HG02870 (cell line): Measurements from ENCODE around the gene CALCA.
A peak's percentile ranks its signal among the peaks of the same experiment; 100 is the strongest.
"Not testable (repeated sequence)": the region's sequence is repeated elsewhere in the genome, so short reads cannot be mapped to it uniquely, and the experiment has no call there.

Experiments used
- ATAC-seq: cut with Tn5 transposase; IDR thresholded peaks from one replicate; pipeline ENCODE4 v1.9.1; 2021; ENCODE audit warnings: mild to moderate bottlenecking, moderate library complexity; ENCODE audit not compliant: unreplicated experiment

CALCA gene

GRCh38 chr11:14971865-14972580 is at the start of gene CALCA:
Gene CALCA, minus strand, starts transcription at chr11:14972351. Its CDS starts 1,159 bp downstream, at chr11:14971192.
- ATAC-seq, result no peak

- no peak for ATAC-seq
These were observed 44.0 kb upstream of the CALCA start for GRCh38 chr11:15016200-15016599.

- ATAC-seq, result no peak
These were observed 39.7 kb upstream of the CALCA start for GRCh38 chr11:15011776-15012345.

- ATAC-seq, result no peak
These were observed 38.7 kb upstream of the CALCA start for GRCh38 chr11:15010865-15011264.

- no peak for ATAC-seq
These were observed 34.1 kb upstream of the CALCA start for GRCh38 chr11:15006139-15006759.

GRCh38 chr11:14988133-14988532 is 16.0 kb upstream of the CALCA start:
- not testable (repeated sequence) for ATAC-seq

- ATAC-seq, result no peak
These were observed 9.4 kb upstream of the CALCA start for GRCh38 chr11:14981507-14981906.

GRCh38 chr11:14980854-14981253 is 8.7 kb upstream of the CALCA start:
- ATAC-seq, result no peak

GRCh38 chr11:14977101-14977880 is 5.1 kb upstream of the CALCA start:
- ATAC-seq, result no peak

- ATAC-seq, result no peak
These were observed 3.1 kb upstream of the CALCA start for GRCh38 chr11:14975252-14975587.

GRCh38 chr11:14974515-14975251 is 2.5 kb upstream of the CALCA start:
- peak; percentile 42 for ATAC-seq

GRCh38 chr11:14973621-14974514 is 1.7 kb upstream of the CALCA start:
- peak; percentile 44 for ATAC-seq

GRCh38 chr11:14972581-14973495 is 687 bp upstream of the CALCA start:
- no peak for ATAC-seq

- ATAC-seq, result peak; percentile 48
These were observed 2.2 kb downstream of the CALCA start for GRCh38 chr11:14969901-14970323.

- no peak for ATAC-seq
These were observed 4.4 kb downstream of the CALCA start for GRCh38 chr11:14967581-14968243.

GRCh38 chr11:14956111-14956510 is 16.0 kb downstream of the CALCA start:
- ATAC-seq, result no peak

- ATAC-seq, result no peak
These were observed 17.6 kb downstream of the CALCA start for GRCh38 chr11:14954581-14954980.

GRCh38 chr11:14953904-14954303 is 18.2 kb downstream of the CALCA start:
- no peak for ATAC-seq
